SK-N-SH (cell line): ENCODE measurements around the gene RAD52.

ENCODE experiments used
- CTCF ChIP-seq: fragments of 200-600 bp; sonication (generic); IDR thresholded peaks from 2 replicates; pipeline ENCODE4 v1.6.1; 2017; ENCODE audit warnings: antibody characterized with exemption, mild to moderate bottlenecking, moderate library complexity
- POLR2AphosphoS5 ChIP-seq: IDR thresholded peaks from 2 replicates; pipeline ENCODE4 v1.6.1; 2012; ENCODE audit warnings: low read depth, low read length

GRCh38 chr12:953776-954175 is 4.3 kb upstream of the RAD52 start:
- no peak for TF ChIP-seq POLR2AphosphoS5
- no peak for TF ChIP-seq CTCF
